Karpas-422 (cell line): Measurements from ENCODE around the gene CAMK4. TPM values are rescaled to one million over a fixed set of nuclear protein-coding genes. Genes with fewer than 3 reads are reported as not detected.

ENCODE experiments used
- DNase-seq: peaks from one replicate; pipeline ENCODE4 v3.0.0-alpha.2; 2015
- H2AFZ ChIP-seq: fragments of 200-600 bp; sonication (generic); 2 replicates; pipeline ENCODE4 v1.6.1; 2014; ENCODE audit warnings: antibody characterized with exemption, low read length, mixed read lengths
- H3K27ac ChIP-seq: fragments of 200-600 bp; sonication (generic); 2 replicates; pipeline ENCODE4 v1.5.1; 2014; ENCODE audit warnings: mild to moderate bottlenecking, low read length, moderate library complexity
- H3K27me3 ChIP-seq: fragments of 200-600 bp; sonication (generic); 2 replicates; pipeline ENCODE4 v1.6.1; 2014; ENCODE audit warnings: low read length, mixed read lengths
- H3K36me3 ChIP-seq: fragments of 200-600 bp; sonication (generic); 2 replicates; pipeline ENCODE4 v1.6.1; 2014; ENCODE audit warnings: low read length, mixed read lengths; ENCODE audit not compliant: insufficient read depth
- H3K4me1 ChIP-seq: fragments of 200-600 bp; sonication (generic); 2 replicates; pipeline ENCODE4 v1.6.1; 2014; ENCODE audit warnings: mild to moderate bottlenecking, low read length, mixed read lengths
- H3K4me2 ChIP-seq: fragments of 200-600 bp; sonication (generic); 2 replicates; pipeline ENCODE4 v1.6.1; 2014; ENCODE audit warnings: low read length, low read depth, mild to moderate bottlenecking; ENCODE audit not compliant: poor library complexity, severe bottlenecking
- H3K4me3 ChIP-seq: fragments of 200-600 bp; sonication (generic); 2 replicates; pipeline ENCODE4 v1.5.1; 2014; ENCODE audit warnings: mild to moderate bottlenecking, antibody characterized with exemption, low read length, mixed read lengths
- H3K79me2 ChIP-seq: fragments of 200-600 bp; sonication (generic); 2 replicates; pipeline ENCODE4 v1.6.1; 2014; ENCODE audit warnings: mild to moderate bottlenecking, low read length, mixed read lengths
- H3K9ac ChIP-seq: fragments of 200-600 bp; sonication (generic); 2 replicates; pipeline ENCODE4 v1.6.0; 2014; ENCODE audit warnings: low read length
- H3K9me2 ChIP-seq: fragments of 200-600 bp; sonication (generic), shearing (Covaris generic); replicated peaks from 2 replicates; pipeline ENCODE4 v1.6.0; 2014; ENCODE audit warnings: mild to moderate bottlenecking, low read length, moderate library complexity; ENCODE audit not compliant: insufficient read depth
- H3K9me3 ChIP-seq: fragments of 300-700, 200-600 bp; sonication (generic); 2 replicates; pipeline ENCODE4 v1.6.1; 2014; ENCODE audit warnings: low read length, mixed read lengths
- H4K20me1 ChIP-seq: fragments of 200-600 bp; sonication (generic); 2 replicates; pipeline ENCODE4 v1.6.1; 2014; ENCODE audit warnings: mild to moderate bottlenecking, antibody characterized with exemption, low read length, low read depth; ENCODE audit not compliant: insufficient read depth
- total RNA-seq: library from RNA; depleted of rRNA; stranded (reverse); fragments of >200 nt; shearing (Covaris generic); gene quantifications from 2 replicates; pipeline ENCODE4 v1.2.3, GENCODE V29; 2014; ENCODE audit warnings: low replicate concordance

The CAMK4 gene
- total RNA-seq, 1 experiment from 2014 or later, result 0.04 TPM

GRCh38 chr5:111241696-111242095 is 17.5 kb downstream of the CAMK4 start:
- Histone ChIP-seq H4K20me1 (no peaks in the 10 kb centered on the region), H3K79me2 (no peaks in the 10 kb centered on the region), H3K9ac (no peak overlapping the region), H3K36me3 (no peaks in the 10 kb centered on the region), H3K27me3 (no peaks in the 10 kb centered on the region), H3K9me2 (no peaks in the 10 kb centered on the region), H3K4me2 (no peak overlapping the region), H3K9me3 (no peaks in the 10 kb centered on the region), H3K27ac (no peak overlapping the region), H3K4me1 (no peaks in the 10 kb centered on the region), H2AFZ (no peak overlapping the region), H3K4me3 (no peak overlapping the region)
- DNase-seq, result no peak

DNA sequence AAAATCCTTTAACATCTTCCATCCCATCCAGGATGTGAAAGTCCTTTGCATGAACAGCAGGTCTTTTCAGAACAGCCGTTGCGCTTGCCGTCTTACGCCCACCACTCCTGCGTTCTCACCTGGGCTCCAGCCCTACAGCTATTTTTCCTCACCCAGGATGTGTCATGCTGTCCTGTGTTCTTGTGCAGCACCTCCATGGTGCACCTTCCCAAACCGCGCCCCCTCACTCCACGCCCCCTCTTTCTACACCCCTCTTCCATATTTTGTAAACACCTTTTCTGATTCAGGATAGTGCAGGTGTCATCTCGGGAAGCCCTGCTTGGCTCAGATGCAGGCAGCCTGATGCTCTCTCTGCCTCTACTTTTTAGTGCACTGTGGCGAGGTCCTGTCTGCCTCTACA is 18.4 kb downstream of the CAMK4 start:
- H3K4me2 ChIP-seq, result no peak overlapping the region
- H3K36me3 ChIP-seq, result no peaks in the 10 kb centered on the region
- no peaks in the 10 kb centered on the region for H3K9me3 ChIP-seq
- no peak overlapping the region for H3K27ac ChIP-seq
- no peak overlapping the region for H3K9ac ChIP-seq
- H4K20me1 ChIP-seq, result no peaks in the 10 kb centered on the region
- no peaks in the 10 kb centered on the region for H3K9me2 ChIP-seq
- H3K27me3 ChIP-seq, result no peaks in the 10 kb centered on the region
- no peak overlapping the region for H3K4me3 ChIP-seq
- no peaks in the 10 kb centered on the region for H3K79me2 ChIP-seq
- no peaks in the 10 kb centered on the region for H3K4me1 ChIP-seq
- no peak overlapping the region for H2AFZ ChIP-seq
- no peak for DNase-seq

- H3K4me1 ChIP-seq, result no peaks in the 10 kb centered on the region
- no peak overlapping the region for H3K27ac ChIP-seq
Observed at GRCh38 chr5:111243318-111243717, 19.1 kb downstream of the CAMK4 start.

DNA sequence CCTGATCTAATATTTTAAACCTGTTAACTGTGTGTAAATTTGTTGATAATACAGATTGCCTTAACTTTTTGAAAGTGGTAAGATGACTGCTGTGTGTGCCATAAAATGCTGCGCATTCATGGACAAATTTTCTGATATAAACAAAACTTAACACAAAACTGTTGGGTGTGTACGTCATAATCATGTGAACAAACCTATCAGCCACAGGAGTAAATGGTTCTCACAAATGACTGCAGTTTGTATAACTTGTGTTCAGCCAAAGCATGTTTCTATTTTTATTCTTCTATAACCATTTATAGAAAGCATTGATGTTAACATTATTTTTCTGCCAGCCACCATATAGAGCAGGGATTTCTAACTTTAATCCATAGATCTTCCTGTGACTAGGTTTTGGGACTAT is 21.5 kb downstream of the CAMK4 start:
- H4K20me1 ChIP-seq, result no peaks in the 10 kb centered on the region
- no peak overlapping the region for H3K4me3 ChIP-seq
- H3K79me2 ChIP-seq, result no peaks in the 10 kb centered on the region
- H3K36me3 ChIP-seq, result no peaks in the 10 kb centered on the region
- H3K9me2 ChIP-seq, result no peaks in the 10 kb centered on the region
- no peak for DNase-seq
- no peaks in the 10 kb centered on the region for H3K27me3 ChIP-seq
- no peak overlapping the region for H3K9ac ChIP-seq
- no peak overlapping the region for H3K4me2 ChIP-seq
- H3K27ac ChIP-seq, result no peak overlapping the region
- no peaks in the 10 kb centered on the region for H3K9me3 ChIP-seq
- no peaks in the 10 kb centered on the region for H3K4me1 ChIP-seq
- H2AFZ ChIP-seq, result no peak overlapping the region

More at GRCh38 chr5:111243318-111243717, 19.1 kb downstream of the CAMK4 start:
- no peak overlapping the region for H3K9ac ChIP-seq
- no peak overlapping the region for H2AFZ ChIP-seq
- no peaks in the 10 kb centered on the region for H3K27me3 ChIP-seq
- H3K9me3 ChIP-seq, result no peaks in the 10 kb centered on the region
- H3K36me3 ChIP-seq, result no peaks in the 10 kb centered on the region
- H4K20me1 ChIP-seq, result no peaks in the 10 kb centered on the region
- H3K9me2 ChIP-seq, result no peaks in the 10 kb centered on the region
- H3K4me3 ChIP-seq, result no peak overlapping the region
- no peak overlapping the region for H3K4me2 ChIP-seq
- DNase-seq, result no peak
- no peaks in the 10 kb centered on the region for H3K79me2 ChIP-seq

GRCh38 chr5:111246459-111246858 is 22.3 kb downstream of the CAMK4 start:
- no peaks in the 10 kb centered on the region for H3K9me3 ChIP-seq
- no peak overlapping the region for H3K4me2 ChIP-seq
- H3K36me3 ChIP-seq, result no peaks in the 10 kb centered on the region
- H3K27me3 ChIP-seq, result no peaks in the 10 kb centered on the region
- no peak for DNase-seq
- no peaks in the 10 kb centered on the region for H4K20me1 ChIP-seq
- no peaks in the 10 kb centered on the region for H3K79me2 ChIP-seq
- no peak overlapping the region for H3K9ac ChIP-seq
- H3K4me1 ChIP-seq, result no peaks in the 10 kb centered on the region
- no peak overlapping the region for H2AFZ ChIP-seq
- H3K27ac ChIP-seq, result no peak overlapping the region
- H3K9me2 ChIP-seq, result no peaks in the 10 kb centered on the region
- no peak overlapping the region for H3K4me3 ChIP-seq

GRCh38 chr5:111248571-111248970 is 24.4 kb downstream of the CAMK4 start:
- H3K36me3 ChIP-seq, result no peaks in the 10 kb centered on the region
- H3K4me1 ChIP-seq, result no peaks in the 10 kb centered on the region
- H3K9ac ChIP-seq, result no peak overlapping the region
- no peaks in the 10 kb centered on the region for H3K27me3 ChIP-seq
- no peak overlapping the region for H3K4me2 ChIP-seq
- no peaks in the 10 kb centered on the region for H3K79me2 ChIP-seq
- H3K9me2 ChIP-seq, result no peaks in the 10 kb centered on the region
- H2AFZ ChIP-seq, result no peak overlapping the region
- H3K9me3 ChIP-seq, result no peaks in the 10 kb centered on the region
- no peaks in the 10 kb centered on the region for H4K20me1 ChIP-seq
- no peak for DNase-seq
- no peak overlapping the region for H3K4me3 ChIP-seq
- no peak overlapping the region for H3K27ac ChIP-seq

DNA sequence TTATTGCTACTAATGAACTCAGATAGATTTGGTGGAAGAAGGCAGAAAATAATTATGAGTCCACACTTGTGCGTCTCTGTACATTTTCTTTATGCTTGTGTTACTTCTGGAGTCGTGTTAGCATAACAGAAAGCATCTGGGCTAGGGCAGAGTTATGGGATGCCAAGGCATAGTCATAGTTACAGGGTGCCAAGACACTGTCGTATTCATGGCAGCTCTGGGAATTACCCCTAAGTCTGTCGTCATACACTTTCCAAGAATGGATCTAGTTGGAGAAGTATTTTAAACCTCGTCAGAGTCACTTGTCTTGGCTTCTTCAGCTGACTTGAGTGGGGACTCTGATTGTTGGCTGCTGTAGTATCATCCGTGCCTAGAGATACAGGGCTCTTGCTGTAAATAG is 27.7 kb downstream of the CAMK4 start:
- H3K9ac ChIP-seq, result no peak overlapping the region
- no peaks in the 10 kb centered on the region for H3K9me2 ChIP-seq
- no peaks in the 10 kb centered on the region for H3K4me1 ChIP-seq
- H3K4me2 ChIP-seq, result no peak overlapping the region
- H3K27me3 ChIP-seq, result 0 out of 2 replicates have a peak, but pooled peaks cover 2% of the 10 kb centered on the region
- no peak overlapping the region for H3K27ac ChIP-seq
- no peak overlapping the region for H2AFZ ChIP-seq
- no peaks in the 10 kb centered on the region for H3K9me3 ChIP-seq
- DNase-seq, result no peak
- H3K79me2 ChIP-seq, result no peaks in the 10 kb centered on the region
- H3K36me3 ChIP-seq, result no peaks in the 10 kb centered on the region
- no peak overlapping the region for H3K4me3 ChIP-seq
- no peaks in the 10 kb centered on the region for H4K20me1 ChIP-seq

DNA sequence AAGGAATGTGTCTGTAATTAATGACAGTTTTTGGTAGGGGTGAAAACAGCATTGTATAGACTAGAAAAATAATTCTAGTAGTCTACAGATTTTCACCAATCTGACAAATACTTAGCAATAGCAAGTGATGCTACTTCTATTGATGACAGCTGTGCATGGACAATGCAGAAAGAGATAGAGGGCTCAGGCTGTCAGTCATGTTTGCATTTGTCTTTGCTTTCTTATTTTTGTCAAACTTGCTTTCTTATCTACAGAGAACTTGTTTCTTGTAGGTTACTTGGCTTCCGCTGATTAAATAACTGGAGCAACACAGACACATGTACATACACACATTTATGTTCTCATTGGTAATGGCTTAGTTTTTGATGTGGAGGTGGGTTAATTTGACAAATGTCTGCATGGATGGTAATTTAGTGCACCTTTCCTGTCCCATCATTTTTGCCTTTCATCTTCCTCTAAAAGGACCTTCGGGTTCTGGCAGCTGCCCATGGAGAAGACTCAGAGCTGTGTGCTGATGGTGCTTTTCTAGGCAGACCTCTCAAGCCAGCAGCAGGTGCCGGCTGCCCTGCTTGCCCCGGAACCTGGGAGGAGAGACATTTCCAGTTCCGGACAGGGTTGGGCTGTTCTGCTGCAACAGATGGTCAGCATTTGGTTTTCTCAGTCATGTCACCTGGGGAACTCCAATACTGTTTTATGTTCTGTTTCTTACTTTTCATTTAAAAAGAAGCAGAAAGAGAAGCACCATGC is 28.8 kb downstream of the CAMK4 start:
- no peak overlapping the region for H3K4me3 ChIP-seq

More for the DNA sequence above, 28.8 kb downstream of the CAMK4 start:
- Histone ChIP-seq H3K36me3 (no peaks in the 10 kb centered on the region), H3K79me2 (no peaks in the 10 kb centered on the region), H3K4me2 (no peak overlapping the region), H3K27me3 (0 out of 2 replicates have a peak, but pooled peaks cover 2% of the 10 kb centered on the region), H2AFZ (no peak overlapping the region), H3K9ac (no peak overlapping the region), H4K20me1 (no peaks in the 10 kb centered on the region), H3K27ac (no peak overlapping the region), H3K9me2 (no peaks in the 10 kb centered on the region), H3K9me3 (no peaks in the 10 kb centered on the region), H3K4me1 (no peaks in the 10 kb centered on the region)
- DNase-seq, result no peak
